HepG2 (cell line): ENCODE data around the gene URGCP. TPM values are rescaled to one million over a fixed set of nuclear protein-coding genes. Genes with fewer than 3 reads are reported as not detected.

Experiments used
- FOXK2 ChIP-seq: fragments of 450-650 bp; IDR thresholded peaks from 2 replicates; pipeline ENCODE4 v1.6.1; 2016
- FOXO1 ChIP-seq: sonication (generic); formaldehyde crosslinking; IDR thresholded peaks from 2 replicates; pipeline ENCODE4 v1.4.0; 2020; ENCODE audit warnings: missing genetic modification reagents
- FUBP1 ChIP-seq: sonication (generic); formaldehyde crosslinking; IDR thresholded peaks from 2 replicates; pipeline ENCODE4 v1.5.1; 2020; ENCODE audit warnings: missing genetic modification reagents, mild to moderate bottlenecking, borderline replicate concordance
- HOXA7 ChIP-seq: sonication (generic); formaldehyde crosslinking; IDR thresholded peaks from 2 replicates; pipeline ENCODE4 v1.8.1; 2022; ENCODE audit warnings: mild to moderate bottlenecking, missing genetic modification reagents, moderate library complexity
- MLLT10 ChIP-seq: sonication (generic); formaldehyde crosslinking; IDR thresholded peaks from 2 replicates; pipeline ENCODE4 v1.4.0; 2020; ENCODE audit warnings: missing genetic modification reagents
- PATZ1 ChIP-seq: sonication (generic); formaldehyde crosslinking; IDR thresholded peaks from 2 replicates; pipeline ENCODE4 v1.4.0; 2020; ENCODE audit warnings: missing genetic modification reagents
- XBP1 ChIP-seq: sonication (generic); formaldehyde crosslinking; IDR thresholded peaks from 2 replicates; pipeline ENCODE4 v1.5.0; 2020; ENCODE audit warnings: missing genetic modification reagents
- ZC3H13 ChIP-seq: sonication (generic); formaldehyde crosslinking; IDR thresholded peaks from 2 replicates; pipeline ENCODE4 v1.8.1; 2023; ENCODE audit warnings: mild to moderate bottlenecking, missing genetic modification reagents, moderate library complexity
- ZNF280B ChIP-seq: sonication (generic); formaldehyde crosslinking; IDR thresholded peaks from 2 replicates; pipeline ENCODE4 v1.5.0; 2020; ENCODE audit warnings: missing genetic modification reagents, mild to moderate bottlenecking, borderline replicate concordance
- ZNF407 ChIP-seq: sonication (generic); formaldehyde crosslinking; IDR thresholded peaks from one replicate; pipeline ENCODE4 v1.5.1; 2020; ENCODE audit warnings: mild to moderate bottlenecking, missing genetic modification reagents; ENCODE audit errors: not compliant biosample characterization
- ZNF564 ChIP-seq: sonication (generic); formaldehyde crosslinking; IDR thresholded peaks from 2 replicates; pipeline ENCODE4 v1.8.1; 2023; ENCODE audit warnings: mild to moderate bottlenecking, missing genetic modification reagents
- polyA plus RNA-seq, 8 experiments: library from polyadenylated mRNA; depleted of rRNA in 3 of 8; stranded (reverse) in 7 of 8; unstranded in 1 of 8; fragments of >200 nt; fragmentation: Illumina TruSeq in 4 of 8; extraction: Trizol in 4 of 8; gene quantifications; 2 replicates each; pipeline versions ENCODE4 v1.2.1 to v1.2.3, GENCODE V29; 2011 to 2016; ENCODE audit warnings: low read depth in 4 of 8, missing spikeins in 1 of 8, mixed read lengths in 1 of 8; ENCODE audit not compliant: insufficient read depth in 1 of 8
- total RNA-seq, 5 experiments: library from RNA; depleted of rRNA; stranded (reverse); fragments of >200 nt; fragmentation: Illumina TruSeq; extraction: Trizol; gene quantifications; 2 replicates each; pipeline ENCODE4 v1.2.3, GENCODE V29; 2016; ENCODE audit warnings: low read depth in 1 of 5
- TF ChIP-seq, protein P1 (sequence below): sonication (generic); formaldehyde crosslinking; IDR thresholded peaks from 2 replicates; pipeline ENCODE4 v1.4.0; 2020; ENCODE audit warnings: mild to moderate bottlenecking, missing genetic modification reagents

URGCP gene
- total and polyA plus RNA-seq, 2 of the 13 experiments (the other 11 are each of a cell fraction or from before 2014, with no cell fraction given): 22.3 to 25.8 TPM

DNA sequence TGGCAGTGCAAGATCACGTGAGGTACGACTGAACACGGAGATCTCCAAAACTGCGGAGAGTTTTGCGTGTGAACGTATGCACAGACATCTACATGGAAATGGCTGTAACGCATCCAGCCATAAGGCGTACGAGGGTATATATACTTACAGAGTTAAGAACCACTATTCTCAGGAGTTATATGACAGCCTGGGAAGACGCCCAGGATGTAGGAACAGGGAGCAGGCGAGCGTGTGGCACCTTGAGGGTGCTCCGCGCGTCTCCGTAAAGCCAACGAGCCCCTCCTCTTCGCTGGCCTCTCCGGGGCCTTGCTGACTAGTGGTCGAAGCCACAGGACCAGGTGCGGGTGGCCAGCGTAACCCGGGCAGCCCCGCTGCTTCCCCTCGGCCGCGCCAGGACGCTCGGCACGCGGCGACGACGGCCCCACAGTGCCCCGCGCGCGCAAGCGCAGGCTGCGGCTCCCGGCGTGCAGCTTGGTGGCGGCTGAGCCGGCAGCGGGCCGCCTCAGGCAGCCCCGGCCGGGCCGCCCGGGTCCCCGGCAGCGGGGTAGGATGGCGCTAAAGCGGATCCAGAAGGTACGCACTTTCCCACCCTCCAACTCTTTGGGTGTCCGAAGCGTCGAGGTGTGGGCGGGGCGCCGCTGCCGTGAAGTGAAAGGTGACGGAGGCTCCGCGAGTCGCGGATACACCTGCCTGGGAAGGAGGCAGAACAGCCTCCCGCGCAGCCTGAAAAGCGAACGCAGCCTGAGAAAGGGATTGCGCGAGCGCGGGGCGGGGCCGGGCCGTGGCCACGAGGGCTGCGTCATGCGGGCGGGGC is 19.8 kb upstream of the URGCP start, which contains the start of gene UBE2D4 (continued):
- TF ChIP-seq FUBP1 (0 out of 2 replicates have a peak, but pooled peaks have one; percentile 49), ZNF280B (CRISPR knock-in tag) (peak; percentile 97), ZNF564 (CRISPR knock-in tag) (peak; percentile 85; the same call in 1 of the 2 replicates), FOXO1 (CRISPR knock-in tag) (peak; percentile 22), ZNF407 (CRISPR knock-in tag) (peak; percentile 48), FOXK2 (no peak), XBP1 (CRISPR knock-in tag) (peak; percentile 53; the same call in 1 of the 2 replicates), MLLT10 (CRISPR knock-in tag) (no peak), ZC3H13 (no peak), HOXA7 (CRISPR knock-in tag) (no peak), PATZ1 (peak; percentile 89)
- TF ChIP-seq, protein P1, sequence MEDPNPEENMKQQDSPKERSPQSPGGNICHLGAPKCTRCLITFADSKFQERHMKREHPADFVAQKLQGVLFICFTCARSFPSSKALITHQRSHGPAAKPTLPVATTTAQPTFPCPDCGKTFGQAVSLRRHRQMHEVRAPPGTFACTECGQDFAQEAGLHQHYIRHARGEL (CRISPR knock-in tag): no peak
